Neutrophil (primary cell): ENCODE measurements around the gene RPS6KA2.
A peak's percentile ranks its signal among the peaks of the same experiment; 100 is the strongest.

Experiments
- H3K27ac ChIP-seq: fragments of 200-600 bp; sonication (generic); 2 replicates; pipeline ENCODE4 v1.5.1; 2016; ENCODE audit warnings: mild to moderate bottlenecking, moderate library complexity
- H3K27me3 ChIP-seq: fragments of 200-600 bp; sonication (generic); 2 replicates; pipeline ENCODE4 v1.6.0; 2016; ENCODE audit warnings: mild to moderate bottlenecking
- H3K36me3 ChIP-seq: fragments of 200-600 bp; sonication (generic); 2 replicates; pipeline ENCODE4 v1.5.1; 2017
- H3K4me1 ChIP-seq, 2 experiments: fragments of 200-600 bp in 1 of 2; sonication (generic) in 1 of 2; 1 replicate in 1 of 2; 2 replicates in 1 of 2; pipeline versions ENCODE4 v1.5.1 to v1.6.1; 2013 to 2016; ENCODE audit warnings: low read depth in 1 of 2, low read length in 1 of 2, mild to moderate bottlenecking in 1 of 2, moderate library complexity in 1 of 2; ENCODE audit not compliant: control insufficient read depth in 1 of 2, insufficient read depth in 1 of 2
- H3K4me3 ChIP-seq, 2 experiments: fragments of 200-600 bp in 1 of 2; sonication (generic) in 1 of 2; 1 replicate in 1 of 2; 2 replicates in 1 of 2; pipeline ENCODE4 v1.5.1; 2013 to 2016; ENCODE audit warnings: low read depth in 1 of 2, low read length in 1 of 2, mild to moderate bottlenecking in 1 of 2, moderate library complexity in 1 of 2
- H3K9me3 ChIP-seq: fragments of 200-600 bp; sonication (generic); 2 replicates; pipeline ENCODE4 v1.5.1; 2016
- CTCF ChIP-seq: fragments of 200-600 bp; sonication (generic); IDR thresholded peaks from 2 replicates; pipeline ENCODE4 v1.5.1; 2016; ENCODE audit warnings: antibody characterized with exemption

The RPS6KA2 gene

GRCh38 chr6:166361077-166361429, 266.0 kb downstream of the RPS6KA2 start:
- H3K27me3 ChIP-seq = no peaks in the 10 kb centered on the region
- H3K9me3 ChIP-seq = no peaks in the 10 kb centered on the region
- TF ChIP-seq CTCF = no peak
- peak overlapping the region; percentile 72 for H3K27ac ChIP-seq
- peaks cover 18 to 20% of the 10 kb centered on the region in 2 experiments for H3K4me1 ChIP-seq
- H3K4me3 ChIP-seq = no peak overlapping the region
- H3K36me3 ChIP-seq = peaks cover 30% of the 10 kb centered on the region

GRCh38 chr6:166360243-166361076, 266.6 kb downstream of the RPS6KA2 start:
- H3K9me3 ChIP-seq = no peaks in the 10 kb centered on the region
- H3K27me3 ChIP-seq = no peaks in the 10 kb centered on the region
- peak overlapping the region; percentile 72 for H3K27ac ChIP-seq
- TF ChIP-seq CTCF = no peak
- peaks cover 18 to 20% of the 10 kb centered on the region in 2 experiments for H3K4me1 ChIP-seq
- peaks cover 25% of the 10 kb centered on the region for H3K36me3 ChIP-seq
- H3K4me3 ChIP-seq = no peak overlapping the region
